Motor neuron (in vitro differentiated cells): ENCODE results near the gene MMP25. TPM values are rescaled to one million over a fixed set of nuclear protein-coding genes. Genes with fewer than 3 reads are reported as not detected.

ENCODE experiments used
- ATAC-seq, 8 experiments: fragments of 200-7000 bp; cut with Tn5 transposase; replicated peaks in 6 of 8; 2 replicates each; pipeline ENCODE4 v1.8.0; 2021; ENCODE audit warnings: mild to moderate bottlenecking in 8 of 8, moderate library complexity in 8 of 8
- H3K27ac ChIP-seq, 2 donors: fragments of 250-450 bp; sonication (Bioruptor Pico); 2 replicates each; pipeline ENCODE4 v1.9.0; 2021; ENCODE audit warnings: antibody characterized with exemption in 2 of 2, mild to moderate bottlenecking in 2 of 2, moderate library complexity in 1 of 2
- H3K4me1 ChIP-seq, 2 donors: fragments of 250-450 bp; sonication (Bioruptor Pico); replicated peaks in 1 of 2; 2 replicates each; pipeline ENCODE4 v1.6.1; 2021; ENCODE audit warnings: antibody characterized with exemption in 2 of 2, mild to moderate bottlenecking in 2 of 2, moderate library complexity in 1 of 2
- H3K4me3 ChIP-seq, 5 donors: fragments of 250-450 bp; sonication (Bioruptor Pico); 2 replicates each; pipeline ENCODE4 v1.9.0; 2021; ENCODE audit warnings: antibody characterized with exemption in 5 of 5, mild to moderate bottlenecking in 5 of 5, moderate library complexity in 4 of 5
- WGBS, 10 experiments: fragments of 450-650 bp; shearing (Covaris generic); methylation state at CpG; one replicate each; pipeline ENCODE4 v1.0.0; 2022; 5-methylcytosine and 5-hydroxymethylcytosine counted together
- in situ Hi-C, 9 experiments: fragments of 400-800 bp; cut with MboI; loops; one replicate each; pipeline ENCODE4 v1.15.0; 2021; ENCODE audit warnings: low sequenced_read_pairs in 9 of 9, low pct_unique_long_range_greater_than_20kb in 2 of 9; ENCODE audit not compliant: unreplicated experiment in 9 of 9
- total RNA-seq, 8 experiments: library from RNA; unstranded; fragments of 300-600 nt; gene quantifications; 2 replicates each; pipeline versions ENCODE4 v1.2.3 to v1.2.4, GENCODE V29; 2022

Gene MMP25
- total RNA-seq, 8 experiments from 2014 or later: 0.11 to 1.7 (median 0.75) TPM

GRCh38 chr16:3010510-3010909 lies 35.9 kb upstream of the MMP25 start:
- in situ Hi-C loops: no loop called here

GRCh38 chr16:3012246-3012645 lies 34.1 kb upstream of the MMP25 start:
- no peak overlapping the region for H3K4me3 ChIP-seq
- H3K4me1 ChIP-seq: peaks cover 11 to 34% of the 10 kb centered on the region in 2 donors
- in situ Hi-C loops: no loop called here
- ATAC-seq: peak in 3 of 8 experiments; percentile 1 to 11 (median 4)
- no peak overlapping the region for H3K27ac ChIP-seq
- WGBS, 10 experiments: 0% methylated on average over 1 of the region's 19 CpGs; no CpG with 5 or more reads in 9 of the 10 experiments

More at GRCh38 chr16:3010510-3010909, 35.9 kb upstream of the MMP25 start:
- Histone ChIP-seq H3K4me3 (no peak overlapping the region), H3K27ac (no peak overlapping the region), H3K4me1 (peaks cover 11 to 34% of the 10 kb centered on the region in 2 donors)
- 14 to 100% (median 91%) methylated on average over 1 to 2 of the region's 8 CpGs; no CpG with 5 or more reads in 4 of the 10 experiments for WGBS, 10 experiments
- ATAC-seq: no peak

- WGBS, 10 experiments: 4 to 63% (median 20%) methylated on average over 1 to 9 of the region's 27 CpGs; no CpG with 5 or more reads in 7 of the 10 experiments
- peaks cover 11 to 32% of the 10 kb centered on the region in 2 donors for H3K4me1 ChIP-seq
- no peak within 1 kb of the TSS for H3K27ac ChIP-seq
- ATAC-seq: peak; percentile 23 to 77 (median 46)
- no peak within 1 kb of the TSS for H3K4me3 ChIP-seq
- in situ Hi-C loops: no loop called here
These were observed 33.4 kb upstream of the MMP25 start, which contains the start of gene CLDN9 for GRCh38 chr16:3012828-3013420. CLDN9 (plus strand) TSS chr16:3012923; CDS start chr16:3013363, 440 bp downstream.

GRCh38 chr16:3013491-3013951 lies 32.8 kb upstream of the MMP25 start:
- peak in 4 of 8 experiments; percentile 1 to 3 (median 2) for ATAC-seq
- WGBS, 10 experiments: 80 to 95% methylated on average over 2 to 4 of the region's 27 CpGs; no CpG with 5 or more reads in 8 of the 10 experiments
- Histone ChIP-seq H3K4me3 (no peak overlapping the region), H3K4me1 (peaks cover 8 to 29% of the 10 kb centered on the region in 2 donors), H3K27ac (no peak overlapping the region)
- in situ Hi-C loops: no loop called here

GRCh38 chr16:3013998-3014690 lies 32.2 kb upstream of the MMP25 start:
- Histone ChIP-seq H3K4me1 (peaks cover 5 to 26% of the 10 kb centered on the region in 2 donors), H3K4me3 (no peak overlapping the region), H3K27ac (no peak overlapping the region)
- in situ Hi-C loops: no loop called here
- ATAC-seq: no peak
- WGBS, 10 experiments: 60 to 87% (median 68%) methylated on average over 3 to 5 of the region's 12 CpGs; no CpG with 5 or more reads in 7 of the 10 experiments

- no peak overlapping the region for H3K27ac ChIP-seq
- no peak for ATAC-seq
- peaks cover 4 to 20% of the 10 kb centered on the region in 2 donors for H3K4me1 ChIP-seq
- in situ Hi-C loops: no loop called here
- H3K4me3 ChIP-seq: no peak overlapping the region
- WGBS, 10 experiments: 83 to 100% (median 98%) methylated on average over 1 to 5 of the region's 6 CpGs; no CpG with 5 or more reads in 3 of the 10 experiments
These were observed 31.4 kb upstream of the MMP25 start for GRCh38 chr16:3014971-3015370.

GRCh38 chr16:3015865-3016521 lies 30.4 kb upstream of the MMP25 start:
- WGBS, 10 experiments: 70 to 92% (median 82%) methylated on average over 2 to 8 of the region's 13 CpGs; no CpG with 5 or more reads in 3 of the 10 experiments

GRCh38 chr16:3017344-3017743 lies 29.0 kb upstream of the MMP25 start:
- Histone ChIP-seq H3K4me1 (peaks cover 19 to 23% of the 10 kb centered on the region in 2 donors), H3K4me3 (peak overlapping the region in 2 of 5 donors; percentile 22 to 32), H3K27ac (no peak overlapping the region)
- WGBS, 10 experiments: 36 to 88% (median 63%) methylated on average over 2 to 6 of the region's 20 CpGs; no CpG with 5 or more reads in 7 of the 10 experiments
- in situ Hi-C loops: no loop called here
- ATAC-seq: no peak

More at GRCh38 chr16:3015865-3016521, 30.4 kb upstream of the MMP25 start:
- in situ Hi-C loops: no loop called here
- no peak for ATAC-seq
- H3K4me1 ChIP-seq: peaks cover 10 to 18% of the 10 kb centered on the region in 2 donors
- no peak overlapping the region for H3K27ac ChIP-seq
- no peak overlapping the region for H3K4me3 ChIP-seq

GRCh38 chr16:3017794-3018506 lies 28.4 kb upstream of the MMP25 start, which contains the start of gene CLDN6:
CLDN6 (minus strand) TSS chr16:3018183; CDS start chr16:3016021, 2,162 bp downstream.
- ATAC-seq: no peak
- Histone ChIP-seq H3K27ac (no peak within 1 kb of the TSS), H3K4me1 (peaks cover 19 to 29% of the 10 kb centered on the region in 2 donors), H3K4me3 (peak within 1 kb of the TSS in 3 of 5 donors; percentile 22 to 32 (median 23))
- in situ Hi-C loops: no loop called here
- 5 to 33% (median 18%) methylated on average over 4 to 8 of the region's 52 CpGs; no CpG with 5 or more reads in 6 of the 10 experiments for WGBS, 10 experiments

- no peak for ATAC-seq
- in situ Hi-C loops: no loop called here
- WGBS, 10 experiments: 7 to 100% (median 83%) methylated on average over 1 to 16 of the region's 40 CpGs; no CpG with 5 or more reads in 1 of the 10 experiments
- Histone ChIP-seq H3K4me1 (peaks cover 21 to 32% of the 10 kb centered on the region in 2 donors), H3K27ac (no peak overlapping the region), H3K4me3 (peak overlapping the region; percentile 34 to 87 (median 44))
These were observed 26.6 kb upstream of the MMP25 start for GRCh38 chr16:3019594-3020246.

GRCh38 chr16:3020247-3020603 lies 26.1 kb upstream of the MMP25 start, which contains the start of gene TNFRSF12A:
TNFRSF12A (plus strand) TSS chr16:3020368; CDS start chr16:3020398, 30 bp downstream.
- Histone ChIP-seq H3K4me1 (peaks cover 21 to 32% of the 10 kb centered on the region in 2 donors), H3K4me3 (peak within 1 kb of the TSS; percentile 34 to 87 (median 44)), H3K27ac (peak within 1 kb of the TSS; percentile 29 to 30)
- WGBS, 10 experiments: no CpG with 5 or more reads among the region's 49 CpGs
- in situ Hi-C loops: no loop called here
- peak; percentile 8 to 42 (median 22) for ATAC-seq
